Keratinocyte (primary cell): ENCODE measurements around the gene PROC. TPM values are rescaled to one million over a fixed set of nuclear protein-coding genes. Genes with fewer than 3 reads are reported as not detected.

ENCODE experiments used
- DNase-seq: peaks from one replicate; pipeline ENCODE4 v3.0.0-alpha.2; 2011; ENCODE audit warnings: low read depth, missing footprints, low spot score
- FAIRE-seq: peaks from 2 replicates; lab custom pipeline; 2011; peaks lifted over from hg19 to GRCh38; lab: Jason Lieb, UNC
- H2AFZ ChIP-seq: 2 replicates; pipeline ENCODE4 v1.6.0; 2012; ENCODE audit warnings: low read length, control low read depth, inconsistent platforms; ENCODE audit not compliant: control insufficient read depth
- H3K27ac ChIP-seq: 2 replicates; pipeline ENCODE4 v1.5.1; 2011; ENCODE audit warnings: low read length; ENCODE audit not compliant: control insufficient read depth, insufficient read depth
- H3K27me3 ChIP-seq: 3 replicates; pipeline ENCODE4 v1.6.0; 2011; ENCODE audit warnings: low read length; ENCODE audit not compliant: control insufficient read depth, insufficient read depth; ENCODE audit errors: extremely low read depth
- H3K36me3 ChIP-seq, 2 experiments: 2 replicates in 1 of 2; 3 replicates in 1 of 2; pipeline ENCODE4 v1.5.1; 2011; ENCODE audit warnings: low read length in 2 of 2, mild to moderate bottlenecking in 1 of 2; ENCODE audit not compliant: control insufficient read depth in 2 of 2, insufficient read depth in 2 of 2; ENCODE audit errors: extremely low read depth in 1 of 2
- H3K4me1 ChIP-seq: 3 replicates; pipeline ENCODE4 v1.5.1; 2011; ENCODE audit warnings: low read length; ENCODE audit not compliant: control insufficient read depth, insufficient read depth; ENCODE audit errors: extremely low read depth
- H3K4me2 ChIP-seq: 3 replicates; pipeline ENCODE4 v1.6.0; 2011; ENCODE audit warnings: low read depth, low read length; ENCODE audit not compliant: control insufficient read depth, insufficient read depth; ENCODE audit errors: extremely low read depth
- H3K4me3 ChIP-seq, 3 experiments: fragments of 200-600 bp in 1 of 3; sonication (generic) in 1 of 3; 2 replicates in 2 of 3; 3 replicates in 1 of 3; pipeline ENCODE4 v1.5.1; 2011 to 2016; ENCODE audit warnings: low read length in 3 of 3, mild to moderate bottlenecking in 3 of 3, control low read depth in 2 of 3, inconsistent platforms in 1 of 3, low read depth in 1 of 3, mixed read lengths in 1 of 3, mixed run types in 1 of 3, moderate library complexity in 1 of 3; ENCODE audit not compliant: control insufficient read depth in 2 of 3, insufficient read depth in 2 of 3; ENCODE audit errors: extremely low read depth in 1 of 3
- H3K79me2 ChIP-seq: 2 replicates; pipeline ENCODE4 v1.6.0; 2012; ENCODE audit warnings: low read length; ENCODE audit not compliant: control insufficient read depth, insufficient read depth
- H3K9ac ChIP-seq: 3 replicates; pipeline ENCODE4 v1.6.0; 2011; ENCODE audit warnings: low read length; ENCODE audit not compliant: control insufficient read depth, insufficient read depth; ENCODE audit errors: extremely low read depth
- H3K9me1 ChIP-seq: 3 replicates; pipeline ENCODE4 v1.6.0; 2011; ENCODE audit warnings: low read length; ENCODE audit not compliant: control insufficient read depth, insufficient read depth; ENCODE audit errors: extremely low read depth
- H3K9me3 ChIP-seq: 2 replicates; pipeline ENCODE4 v1.5.1; 2012; ENCODE audit warnings: low read depth, low read length; ENCODE audit not compliant: control insufficient read depth
- H4K20me1 ChIP-seq: 3 replicates; pipeline ENCODE4 v1.6.0; 2011; ENCODE audit warnings: low read length; ENCODE audit not compliant: control insufficient read depth, insufficient read depth; ENCODE audit errors: extremely low read depth
- CTCF ChIP-seq, 3 experiments: IDR thresholded peaks in 1 of 3; conservative IDR thresholded peaks in 1 of 3; optimal IDR thresholded peaks in 1 of 3; 2 replicates in 2 of 3; 3 replicates in 1 of 3; pipeline versions ENCODE3 to v1.5.1; 2011; ENCODE audit warnings: low read length in 3 of 3, mild to moderate bottlenecking in 3 of 3, moderate library complexity in 2 of 3, control low read depth in 1 of 3, inconsistent platforms in 1 of 3; ENCODE audit not compliant: insufficient read depth in 2 of 3; ENCODE audit errors: extremely low read depth in 1 of 3
- EZH2 ChIP-seq: IDR thresholded peaks from one replicate; pipeline ENCODE4 v1.6.1; 2012; ENCODE audit warnings: inconsistent platforms, mild to moderate bottlenecking, low read length, moderate library complexity
- dilution Hi-C: fragments of 300-500 bp; cut with MboI; formaldehyde crosslinking; loops from one replicate; pipeline ENCODE4 v1.7.0; 2020; ENCODE audit warnings: low sequenced_read_pairs; ENCODE audit not compliant: extremely low pct_ligation_motif_present
- polyA plus RNA-seq, 5 experiments: library from polyadenylated mRNA; depleted of rRNA in 3 of 5; stranded (reverse) in 3 of 5; stranded (forward) in 1 of 5; unstranded in 1 of 5; fragments of >200 nt; gene quantifications; 1 replicate in 1 of 5; 2 replicates in 3 of 5; 3 replicates in 1 of 5; pipeline versions ENCODE4 v1.2.1 to v1.2.3, GENCODE V29; 2011 to 2012; ENCODE audit warnings: missing spikeins in 2 of 5, low read depth in 1 of 5, low replicate concordance in 1 of 5

The PROC gene
- polyA plus RNA-seq, 1 donor (not counting 4 experiments of a cell fraction or from before 2014, with no cell fraction given), result 0.16 TPM

GRCh38 chr2:127371037-127371436, 47.2 kb upstream of the PROC start:
- H4K20me1 ChIP-seq, result no peaks in the 10 kb centered on the region
- TF ChIP-seq EZH2, result no peak
- no peak for TF ChIP-seq CTCF (optimal IDR thresholded peaks at IDR 0.05 in 1 of 3, IDR thresholded peaks at IDR 0.05 in 1 of 3, conservative IDR thresholded peaks at IDR 0.05 in 1 of 3; ENCODE audit: extremely low read depth in 1 of 3, insufficient read depth in 2 of 3, low read length in 3 of 3)
- H3K4me3 ChIP-seq, result no peak overlapping the region
- H3K79me2 ChIP-seq, result peaks cover 59% of the 10 kb centered on the region
- H3K9me3 ChIP-seq, result no peaks in the 10 kb centered on the region
- no peak for FAIRE-seq
- no peak overlapping the region for H2AFZ ChIP-seq
- H3K4me1 ChIP-seq, result no peaks in the 10 kb centered on the region
- H3K9ac ChIP-seq, result no peak overlapping the region
- DNase-seq, result no peak
- dilution Hi-C loops, result loop anchor here (25.0 kb wide), 1 partner anchor 91 kb away; no protein-coding TSS in a partner anchor
- H3K9me1 ChIP-seq, result no peaks in the 10 kb centered on the region
- H3K27ac ChIP-seq, result no peak overlapping the region
- H3K36me3 ChIP-seq, result no peaks in the 10 kb centered on the region
- H3K27me3 ChIP-seq, result no peaks in the 10 kb centered on the region
- no peak overlapping the region for H3K4me2 ChIP-seq

- dilution Hi-C loops, result loop anchor here (25.0 kb wide), 1 partner anchor 89 kb away; no protein-coding TSS in a partner anchor
- TF ChIP-seq CTCF (optimal IDR thresholded peaks at IDR 0.05 in 1 of 3, IDR thresholded peaks at IDR 0.05 in 1 of 3, conservative IDR thresholded peaks at IDR 0.05 in 1 of 3; ENCODE audit: extremely low read depth in 1 of 3, insufficient read depth in 2 of 3, low read length in 3 of 3), result no peak
- no peak for TF ChIP-seq EZH2
- Histone ChIP-seq H3K4me3 (no peak overlapping the region), H4K20me1 (no peaks in the 10 kb centered on the region), H3K9me3 (no peaks in the 10 kb centered on the region), H3K9ac (no peak overlapping the region), H3K27ac (no peak overlapping the region), H3K9me1 (no peaks in the 10 kb centered on the region), H3K27me3 (no peaks in the 10 kb centered on the region), H3K4me1 (no peaks in the 10 kb centered on the region), H3K79me2 (peaks cover 65% of the 10 kb centered on the region), H2AFZ (no peak overlapping the region), H3K4me2 (no peak overlapping the region), H3K36me3 (no peaks in the 10 kb centered on the region)
- DNase-seq (no peak), FAIRE-seq (no peak)
Measured at GRCh38 chr2:127373362-127374083, 44.7 kb upstream of the PROC start.
